Stimulated activated CD4-positive, alpha-beta T cell treated with anti-CD3 and anti-CD28 coated beads, Interleukin-12 subunit alpha, Interleukin-12 subunit beta, amount 100 ng/mL, for 48 hours (primary cell): ENCODE measurements around the gene DNAJB9.
A peak's percentile ranks its signal among the peaks of the same experiment; 100 is the strongest.
"Not testable (repeated sequence)": the region's sequence is repeated elsewhere in the genome, so short reads cannot be mapped to it uniquely, and the experiment has no call there.

ENCODE experiments used
- DNase-seq, 3 donors: peaks; one replicate each; pipeline ENCODE4 v3.0.0-alpha.2; 2020; ENCODE audit warnings: low read depth in 2 of 3, low spot score in 1 of 3

Gene DNAJB9

GRCh38 chr7:108569381-108570145, at the start of gene DNAJB9, which contains the start of gene THAP5:
Gene DNAJB9, plus strand, starts transcription at chr7:108569874. Its CDS starts 1,853 bp downstream, at chr7:108571727.
Gene THAP5, minus strand, starts transcription at chr7:108569706. Its CDS starts 137 bp downstream, at chr7:108569569.
- DNase-seq = peak; percentile 97 to 99 (median 97)

DNA sequence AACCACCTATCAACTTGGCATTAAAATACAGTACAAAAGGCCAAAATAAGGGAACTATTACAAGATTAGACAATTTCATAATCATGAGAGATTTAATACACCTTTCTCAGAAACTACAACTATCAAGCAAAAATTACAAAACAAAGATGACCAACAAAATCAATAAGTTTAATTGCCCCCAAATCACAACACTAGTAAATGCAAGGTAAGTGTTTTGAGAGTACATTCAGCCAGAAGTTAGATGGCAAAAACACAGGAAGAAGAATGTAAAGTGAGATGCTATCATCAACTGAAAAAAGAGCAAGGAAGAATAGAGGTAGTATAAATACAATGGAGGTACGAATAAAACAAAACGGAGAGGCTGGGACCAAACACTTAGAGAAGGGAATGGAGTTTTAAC, 46.9 kb upstream of the DNAJB9 start:
- DNase-seq = no peak

DNA sequence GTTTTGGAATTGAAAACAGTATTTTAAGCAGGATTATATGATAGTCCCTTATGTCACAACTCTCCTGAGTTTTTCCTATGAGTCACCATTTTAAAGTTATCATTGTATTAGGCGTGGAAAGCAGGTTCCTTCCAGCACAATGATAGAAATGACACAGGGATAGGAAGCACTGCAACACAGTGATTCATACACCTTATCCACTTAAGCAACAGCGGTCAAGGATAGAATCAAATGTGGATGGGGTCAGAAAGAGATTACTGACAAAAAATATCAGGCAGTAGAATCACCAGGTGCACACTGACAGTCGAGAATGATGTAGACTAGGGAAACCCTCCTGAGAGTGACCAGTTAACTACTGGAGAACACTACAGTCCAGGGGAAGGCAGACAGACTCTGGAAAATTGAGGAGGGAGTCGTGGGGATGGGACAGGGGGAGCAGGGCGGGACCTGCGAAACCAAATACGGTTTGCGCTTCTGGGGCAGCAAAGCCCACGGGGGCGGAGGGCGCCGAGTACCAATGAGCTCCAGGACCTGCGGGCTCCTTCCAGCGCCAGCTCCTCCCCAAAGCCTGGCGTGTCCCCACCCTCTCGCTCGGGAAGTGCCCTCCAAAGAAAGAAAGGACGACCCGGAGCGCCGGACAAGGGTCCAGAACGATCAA, 44.2 kb upstream of the DNAJB9 start:
- DNase-seq = no peak

GRCh38 chr7:108525985-108526767, 43.5 kb upstream of the DNAJB9 start, which contains the start of gene PNPLA8:
Gene PNPLA8, minus strand, starts transcription at chr7:108526135. Its CDS starts 10,644 bp downstream, at chr7:108515491.
- peak; percentile 100 for DNase-seq

DNA sequence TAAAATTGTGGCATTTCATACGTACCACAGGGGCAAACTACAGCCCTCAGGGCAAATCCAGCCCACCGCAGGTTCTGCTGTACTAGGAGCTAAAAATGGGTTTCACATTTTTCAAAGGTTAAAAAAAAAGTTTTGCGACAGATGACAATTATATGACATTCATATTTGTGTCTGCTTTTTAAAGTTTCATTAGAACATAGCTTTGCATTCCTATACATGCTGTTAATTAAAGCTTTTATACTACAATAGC, 43.0 kb upstream of the DNAJB9 start:
- DNase-seq = no peak

DNA sequence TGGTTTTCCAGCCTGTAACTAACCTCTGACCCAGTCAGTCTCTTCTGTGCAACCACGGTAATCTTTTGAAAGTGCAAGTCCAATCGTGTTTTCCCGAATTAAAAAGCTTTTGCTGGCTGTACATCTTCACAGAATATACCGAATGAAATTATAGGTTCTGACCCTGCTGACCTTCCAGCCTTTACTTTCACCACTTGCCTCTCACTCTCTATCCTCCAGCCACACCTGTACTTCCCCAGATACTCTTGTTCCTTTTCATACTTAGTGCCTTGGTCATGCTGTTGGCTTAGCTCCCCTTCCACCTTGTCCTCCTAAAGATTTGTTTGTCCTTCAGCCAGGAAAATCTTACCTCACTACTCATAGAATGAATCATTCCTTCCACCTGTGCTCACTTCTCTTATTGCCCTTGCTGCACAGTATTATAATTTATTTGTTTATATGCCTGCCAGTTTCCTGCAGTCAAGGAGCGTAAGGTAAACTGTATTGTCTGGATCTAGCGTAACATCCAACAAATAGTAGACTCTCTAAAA, 41.4 kb upstream of the DNAJB9 start:
- DNase-seq = no peak

DNA sequence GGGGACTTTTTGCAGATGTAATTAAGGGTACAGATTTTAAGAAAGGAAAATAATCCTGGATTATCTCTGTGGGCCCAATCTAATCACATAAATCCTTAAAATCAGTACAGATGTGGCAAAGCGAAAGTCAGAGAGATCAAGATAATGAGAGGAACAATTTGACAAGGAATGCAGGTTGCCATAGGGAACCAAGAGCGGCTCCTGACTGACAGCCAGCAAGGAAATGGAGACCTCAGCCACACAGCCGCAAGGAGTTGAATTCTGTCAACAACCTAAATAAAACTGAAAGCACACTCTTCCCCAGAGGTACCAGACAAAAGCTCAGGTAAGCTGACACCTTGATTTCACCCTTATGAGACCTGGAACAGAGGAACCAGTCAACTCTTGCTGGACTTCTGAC, 40.3 kb upstream of the DNAJB9 start:
- DNase-seq = no peak

GRCh38 chr7:108533712-108534111, 36.0 kb upstream of the DNAJB9 start:
- DNase-seq = no peak

DNA sequence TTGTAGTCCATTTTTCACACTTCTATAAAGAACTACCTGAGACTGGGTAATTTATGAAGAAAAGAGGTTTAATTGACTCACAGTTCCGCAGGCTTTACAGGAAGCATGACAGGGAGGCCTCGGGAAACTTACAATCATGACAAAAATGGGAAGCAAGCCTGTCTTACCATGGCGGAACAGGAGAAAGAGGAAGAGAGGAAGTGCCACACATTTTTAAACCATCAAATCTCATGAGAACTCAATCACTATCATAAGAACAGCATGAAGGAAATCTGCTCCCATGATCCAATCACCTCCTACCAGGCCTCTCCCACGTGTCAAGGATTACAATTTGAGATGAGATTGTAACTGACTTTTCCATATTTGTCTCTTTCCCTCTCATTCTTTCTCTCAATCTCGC, 34.4 kb upstream of the DNAJB9 start:
- no peak for DNase-seq

DNA sequence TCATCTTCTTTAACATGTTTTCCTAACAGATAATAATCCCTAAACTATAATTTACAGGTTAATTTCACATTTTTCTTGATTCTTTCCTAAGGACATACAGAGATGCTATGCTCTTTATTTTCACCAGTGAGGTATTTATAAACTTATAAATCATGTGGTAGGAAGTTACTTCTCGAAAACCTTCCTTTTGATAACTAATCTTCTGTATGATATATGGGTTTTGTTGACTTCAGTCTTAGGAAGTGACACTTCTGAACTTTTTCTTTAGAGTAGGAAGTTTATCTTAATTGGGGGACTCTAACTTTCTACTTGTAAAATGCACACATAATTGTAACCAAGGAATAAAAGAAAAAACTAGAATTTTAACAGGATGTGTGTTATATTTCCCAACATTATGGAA, 33.9 kb upstream of the DNAJB9 start:
- DNase-seq = no peak

- DNase-seq = no peak
Measured at GRCh38 chr7:108537229-108537628, 32.4 kb upstream of the DNAJB9 start.

DNA sequence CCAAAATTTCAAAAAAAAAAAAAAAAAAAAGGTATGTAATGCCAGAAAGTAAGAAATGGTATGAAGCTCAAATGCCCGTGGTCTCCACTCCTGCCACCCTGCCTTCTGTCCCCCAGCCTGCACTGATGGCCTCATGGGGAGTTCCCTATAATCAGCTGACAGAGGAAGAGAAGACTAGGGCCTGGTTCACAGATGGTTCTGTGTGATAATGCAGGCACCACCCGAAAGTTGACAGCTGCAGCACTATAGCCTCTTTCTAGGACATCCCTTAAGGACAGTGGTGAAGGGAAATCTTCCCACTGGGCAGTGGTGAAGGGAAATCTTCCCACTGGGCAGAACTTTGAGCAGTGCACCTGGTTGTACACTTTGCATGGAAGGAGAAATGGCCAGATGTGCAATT, 31.4 kb upstream of the DNAJB9 start:
- DNase-seq = not testable (repeated sequence)

- not testable (repeated sequence) for DNase-seq
Measured at GRCh38 chr7:108538685-108539084, 31.0 kb upstream of the DNAJB9 start.

DNA sequence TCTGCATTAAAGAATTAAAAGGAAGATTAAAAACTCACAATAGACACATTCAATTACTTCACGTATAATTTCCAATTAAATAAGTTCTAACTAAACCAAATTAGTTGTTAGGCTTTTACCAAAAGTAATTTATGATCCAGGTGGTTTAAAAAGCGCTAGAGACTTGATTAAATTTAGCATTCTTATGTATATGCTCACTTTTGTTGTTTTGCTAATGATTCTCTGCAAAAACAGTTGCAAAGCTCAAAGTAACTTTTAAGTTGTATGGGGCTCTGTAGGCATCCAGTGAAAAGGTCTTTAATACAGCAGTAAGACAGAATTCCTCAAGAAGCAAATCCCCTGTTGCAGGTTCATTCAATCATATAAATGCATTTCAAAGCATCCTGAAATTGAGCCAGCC, 28.2 kb upstream of the DNAJB9 start:
- no peak for DNase-seq

DNA sequence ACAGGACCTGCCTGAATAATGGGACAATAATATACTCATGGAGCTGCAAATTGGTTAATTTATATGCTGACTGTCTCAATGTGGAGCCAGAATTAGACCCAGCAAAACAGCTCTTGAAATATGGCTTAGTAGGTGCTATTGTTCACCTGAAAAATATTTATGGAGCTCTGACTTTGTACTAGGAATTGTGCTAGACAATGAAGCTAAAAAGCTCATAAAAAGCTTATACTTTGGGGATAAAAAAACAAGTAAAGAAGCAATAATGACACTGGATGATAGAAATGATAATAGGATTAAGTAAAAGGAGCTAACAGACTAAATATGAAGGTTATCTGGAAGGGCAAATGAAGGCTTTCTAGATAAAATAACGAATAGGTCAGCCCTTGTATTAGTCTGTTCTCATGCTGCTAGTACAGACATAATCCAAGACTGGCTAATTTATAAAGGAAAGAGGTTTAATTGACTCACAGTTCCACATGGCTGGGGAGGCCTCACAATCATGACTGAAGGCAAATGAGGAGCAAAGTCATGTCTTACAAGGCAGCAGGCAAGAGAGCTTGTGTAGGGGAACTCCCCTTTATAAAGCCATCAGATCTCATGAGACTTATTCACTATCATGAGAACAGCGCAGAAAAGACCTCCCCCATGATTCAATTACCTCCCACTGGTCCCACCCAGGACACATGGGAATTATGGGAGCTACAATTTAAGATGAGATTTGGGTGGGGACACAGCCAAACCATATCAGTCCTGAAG, 21.4 kb upstream of the DNAJB9 start:
- not testable (repeated sequence) for DNase-seq

DNA sequence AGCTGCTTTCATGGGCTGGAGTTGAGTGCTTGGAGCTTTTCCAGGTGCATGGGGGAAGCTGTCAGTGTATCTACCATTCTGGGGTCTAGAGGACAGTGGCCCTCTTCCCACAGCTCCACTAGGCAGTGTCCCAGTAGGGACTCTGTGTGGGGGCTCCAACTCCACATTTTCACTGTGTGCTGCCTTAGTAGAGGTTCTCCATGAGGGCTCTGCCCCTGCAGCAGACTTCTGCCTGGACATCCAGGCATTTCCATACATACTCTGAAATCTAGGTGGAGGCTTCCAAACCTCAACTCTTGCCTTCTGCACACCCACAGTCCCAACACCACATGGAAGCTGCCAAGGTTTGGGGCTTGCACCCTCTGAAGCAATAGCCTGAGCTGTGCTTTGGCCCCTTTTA, 13.0 kb upstream of the DNAJB9 start:
- DNase-seq = not testable (repeated sequence)

GRCh38 chr7:108557191-108557590, 12.5 kb upstream of the DNAJB9 start:
- DNase-seq = no peak

- DNase-seq = no peak
Measured at GRCh38 chr7:108557617-108558016, 12.1 kb upstream of the DNAJB9 start.

DNA sequence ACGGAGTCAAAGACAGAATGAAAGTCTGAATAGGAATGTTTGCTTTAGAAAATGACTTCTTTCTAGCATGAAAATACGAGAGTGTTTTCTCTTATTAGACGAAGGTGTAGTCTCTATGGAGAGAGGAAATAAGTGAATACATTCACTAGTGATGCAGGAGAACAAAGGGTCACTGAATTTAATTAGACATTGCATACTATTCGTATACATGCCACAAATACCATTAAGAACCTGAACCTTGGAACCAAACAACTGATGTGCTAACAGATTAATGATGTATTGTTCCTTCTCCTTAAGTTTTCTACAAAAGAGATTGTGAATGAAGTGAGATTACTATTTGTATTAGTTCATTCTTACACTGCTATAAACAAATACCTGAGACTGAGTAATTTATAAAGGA, 10.4 kb upstream of the DNAJB9 start:
- no peak for DNase-seq

- no peak for DNase-seq
Measured at GRCh38 chr7:108561047-108561619, 8.5 kb upstream of the DNAJB9 start.

GRCh38 chr7:108565987-108566386, 3.7 kb upstream of the DNAJB9 start:
- DNase-seq = no peak
